GM18526 (cell line): ENCODE data around the gene DAPK1.

Experiments used
- POLR2A ChIP-seq: IDR thresholded peaks from 3 replicates; pipeline ENCODE4 v1.6.1; 2011; ENCODE audit not compliant: insufficient read length; ENCODE audit errors: extremely low read depth

DAPK1 gene

GRCh38 chr9:87683751-87684626, 186.3 kb downstream of the DAPK1 start:
- TF ChIP-seq POLR2A = no peak

- no peak for TF ChIP-seq POLR2A
Observed at GRCh38 chr9:87684627-87685219, 187.1 kb downstream of the DAPK1 start.

DNA sequence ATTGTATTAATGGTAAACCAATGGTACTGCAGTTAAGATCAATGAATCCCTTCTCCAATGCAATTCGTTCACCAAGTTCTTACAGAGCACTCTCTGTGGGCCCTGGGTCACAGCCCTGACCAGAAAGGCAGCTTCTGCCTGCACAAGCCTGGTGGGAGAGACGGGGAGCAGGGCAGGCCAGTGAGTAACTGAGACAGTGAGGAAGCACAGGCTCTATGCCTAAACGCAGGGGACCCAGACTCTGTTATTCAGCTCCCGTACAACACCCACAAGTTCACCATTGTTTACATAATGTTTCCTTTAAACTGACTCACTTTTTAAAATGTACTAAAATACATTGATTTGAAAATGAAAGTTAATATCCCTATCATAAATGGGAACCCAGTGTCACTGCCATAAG, 187.8 kb downstream of the DAPK1 start:
- no peak for TF ChIP-seq POLR2A

DNA sequence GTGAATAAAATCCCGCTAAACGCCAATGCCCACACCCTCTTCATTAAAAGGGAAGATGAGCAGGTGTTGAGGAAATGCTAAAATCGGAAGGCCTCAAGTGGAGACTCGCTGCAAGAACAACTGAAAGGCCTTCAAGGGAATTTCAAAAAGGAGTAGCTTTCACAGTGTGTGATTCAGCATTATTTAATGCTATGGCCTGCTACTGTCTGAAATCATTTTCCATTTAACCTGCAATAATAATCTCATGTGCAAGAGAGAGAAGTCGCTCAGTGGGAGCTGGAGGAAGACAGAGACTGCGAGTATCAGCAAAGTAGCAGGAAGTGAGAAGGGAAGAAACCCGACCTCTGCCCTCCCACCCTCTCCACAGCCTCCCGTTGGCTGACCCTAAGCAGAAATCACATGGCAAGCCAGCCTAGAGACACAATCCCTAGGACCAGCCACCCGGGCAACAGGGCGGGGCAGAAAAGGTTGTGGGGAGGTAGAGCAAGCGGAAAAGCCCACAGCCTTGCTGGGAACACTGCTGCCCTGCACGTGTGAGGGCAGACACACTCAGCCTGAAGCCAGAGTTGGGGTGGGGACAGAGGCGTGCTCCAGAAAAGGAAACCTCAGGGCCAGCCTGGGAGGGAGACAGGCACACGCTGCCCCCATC, 188.3 kb downstream of the DAPK1 start:
- no peak for TF ChIP-seq POLR2A

DNA sequence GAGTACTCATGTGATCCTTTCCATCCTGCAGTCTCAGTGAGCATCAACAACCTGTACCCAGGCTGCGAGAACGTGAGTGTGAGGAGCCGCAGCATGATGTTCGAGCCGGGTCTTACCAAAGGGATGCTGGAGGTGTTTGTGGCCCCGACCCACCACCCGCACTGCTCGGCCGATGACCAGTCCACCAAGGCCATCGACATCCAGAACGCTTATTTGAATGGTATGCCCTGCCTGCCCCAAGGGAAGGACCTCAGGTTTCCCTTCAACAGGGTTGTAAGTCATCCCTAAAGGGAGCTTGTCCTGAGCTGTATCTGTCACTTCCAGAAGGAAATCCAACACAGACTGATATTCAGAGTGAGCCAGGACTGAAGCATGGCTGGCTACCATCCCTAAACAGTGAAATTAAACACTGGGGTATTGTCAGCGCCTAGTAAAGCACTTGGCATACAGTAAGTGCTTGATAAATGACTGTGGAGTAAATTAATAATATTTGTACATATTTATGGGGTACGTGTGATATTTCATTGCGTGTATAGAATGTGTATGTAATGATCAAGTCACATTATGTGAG, 188.9 kb downstream of the DAPK1 start:
- no peak for TF ChIP-seq POLR2A

- TF ChIP-seq POLR2A = no peak
Observed at GRCh38 chr9:87687207-87687606, 189.5 kb downstream of the DAPK1 start.

DNA sequence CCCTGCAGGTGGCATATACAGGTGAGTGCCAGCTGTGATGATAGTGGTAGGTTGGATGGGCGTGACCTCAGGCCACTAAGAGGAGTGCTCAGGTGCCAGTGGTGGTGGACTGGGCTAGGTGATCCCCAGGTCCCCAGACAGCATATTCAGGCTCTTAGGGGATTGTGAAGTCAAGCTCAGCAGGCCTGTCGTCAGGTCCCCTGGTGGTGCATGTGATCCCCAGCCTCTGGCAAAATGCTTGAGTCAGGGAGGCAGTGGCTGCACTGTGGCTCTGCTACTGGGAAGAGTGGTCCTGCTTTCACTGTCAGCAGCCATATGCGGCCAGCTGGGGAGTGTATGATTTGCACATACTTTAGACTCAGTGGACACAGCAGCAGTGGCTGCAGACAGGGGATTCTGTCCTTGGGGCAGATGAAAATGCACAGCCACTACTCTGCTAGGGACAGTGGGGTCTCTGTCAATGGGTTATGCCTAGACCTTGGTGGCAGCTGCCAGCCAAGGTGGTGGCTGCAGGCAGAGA, 196.6 kb downstream of the DAPK1 start:
- no peak for TF ChIP-seq POLR2A

- TF ChIP-seq POLR2A = no peak
Observed at GRCh38 chr9:87695523-87695922, 197.9 kb downstream of the DAPK1 start.

DNA sequence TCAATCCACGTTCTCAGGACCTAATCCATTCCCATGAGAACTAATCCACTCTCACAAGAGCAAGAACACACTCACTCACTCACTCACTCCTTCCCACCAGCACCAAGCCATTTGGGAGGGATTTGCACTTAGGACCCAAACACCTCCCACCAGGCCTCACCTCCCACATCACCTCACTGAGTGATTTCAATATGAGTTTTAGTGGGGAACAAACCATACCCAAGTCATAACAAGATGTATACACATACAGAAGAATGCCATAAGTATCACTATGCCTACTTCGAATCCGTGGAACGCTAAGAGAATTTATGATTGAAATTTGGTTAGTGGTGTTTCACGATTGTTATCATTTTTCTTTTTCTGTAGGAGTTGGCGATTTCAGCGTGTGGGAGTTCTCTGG, 199.0 kb downstream of the DAPK1 start:
- no peak for TF ChIP-seq POLR2A

DNA sequence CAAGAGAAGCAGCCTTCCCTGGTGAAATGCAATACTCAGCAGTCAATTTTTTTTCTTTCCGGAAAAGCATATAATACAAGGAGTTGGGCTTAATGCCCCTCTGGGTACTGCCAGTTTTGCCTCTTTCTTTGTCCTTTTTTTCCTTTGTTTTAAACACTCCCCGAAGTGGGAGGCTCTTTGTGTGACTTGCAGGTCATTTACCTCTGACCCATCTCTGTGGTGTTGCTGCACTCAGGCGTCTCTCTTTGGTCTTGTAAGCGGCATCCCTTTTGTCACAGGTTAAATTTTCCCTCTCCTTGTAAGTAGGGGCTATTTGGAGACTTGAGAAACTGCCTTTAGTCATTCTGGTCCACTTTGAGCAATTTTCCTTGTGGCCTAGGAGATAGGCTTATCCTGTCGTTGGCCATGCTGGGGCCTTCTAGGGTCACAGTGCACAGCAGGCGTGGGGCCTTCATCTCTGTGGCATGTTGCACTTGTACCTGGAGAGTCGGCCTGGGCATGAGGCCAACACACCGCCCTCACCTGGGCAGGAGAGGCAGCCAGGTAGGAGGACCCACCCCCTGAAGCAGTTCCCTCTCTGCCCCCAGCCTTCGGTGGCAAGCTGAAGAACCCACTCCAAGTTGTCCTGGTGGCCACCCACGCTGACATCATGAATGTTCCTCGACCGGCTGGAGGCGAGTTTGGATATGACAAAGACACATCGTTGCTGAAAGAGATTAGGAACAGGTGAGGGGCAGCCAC, 200.6 kb downstream of the DAPK1 start:
- TF ChIP-seq POLR2A = no peak

DNA sequence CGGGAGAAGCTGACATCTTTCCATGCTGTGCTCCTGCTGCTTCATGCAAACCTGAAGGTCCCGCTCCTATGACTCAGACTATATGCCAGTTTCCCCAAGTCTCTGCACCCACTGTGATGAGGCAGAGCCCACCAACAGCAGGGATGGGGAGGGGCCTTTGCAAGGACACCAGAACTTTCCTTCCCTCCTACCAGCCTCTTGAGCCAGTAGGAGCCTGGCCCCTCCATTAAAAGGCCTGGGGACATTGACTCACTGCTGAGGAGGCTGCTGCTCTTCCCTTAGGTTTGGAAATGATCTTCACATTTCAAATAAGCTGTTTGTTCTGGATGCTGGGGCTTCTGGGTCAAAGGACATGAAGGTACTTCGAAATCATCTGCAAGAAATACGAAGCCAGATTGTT, 202.2 kb downstream of the DAPK1 start:
- no peak for TF ChIP-seq POLR2A

GRCh38 chr9:87701491-87701890, 203.8 kb downstream of the DAPK1 start:
- no peak for TF ChIP-seq POLR2A

GRCh38 chr9:87701931-87702421, 204.3 kb downstream of the DAPK1 start:
- no peak for TF ChIP-seq POLR2A

GRCh38 chr9:87702921-87703320, 205.3 kb downstream of the DAPK1 start:
- TF ChIP-seq POLR2A = no peak
